GM18505 (cell line): ENCODE measurements around the gene SPEF2.

Source experiments
- ATAC-seq: cut with Tn5 transposase; IDR thresholded peaks from one replicate; pipeline ENCODE4 v1.9.1; 2021; ENCODE audit not compliant: unreplicated experiment
- POLR2A ChIP-seq: IDR thresholded peaks from 4 replicates; pipeline ENCODE4 v1.6.1; 2011; ENCODE audit warnings: borderline replicate concordance; ENCODE audit not compliant: insufficient read depth, insufficient read length; ENCODE audit errors: extremely low read depth

Gene SPEF2

GRCh38 chr5:35672995-35673394 is 55.3 kb downstream of the SPEF2 start:
- ATAC-seq = no peak
- TF ChIP-seq POLR2A = no peak

DNA sequence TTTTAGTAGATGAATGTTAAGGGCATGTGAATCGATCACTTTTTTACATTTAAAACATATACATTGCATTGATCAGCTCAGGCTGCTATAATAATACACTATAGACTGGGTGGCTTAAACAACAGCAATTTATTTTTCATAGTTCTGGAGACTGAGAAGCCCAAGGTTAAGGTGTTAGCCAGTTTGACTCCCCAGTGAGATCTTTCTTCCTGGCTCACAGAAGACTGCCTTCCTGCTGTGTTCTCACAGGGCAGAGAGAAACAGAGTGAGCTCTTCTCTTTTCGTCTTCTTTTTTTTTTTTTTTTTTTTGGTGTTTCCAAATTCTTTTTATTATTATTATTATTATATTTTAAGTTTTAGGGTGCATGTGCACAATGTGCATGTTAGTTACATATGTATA is 56.4 kb downstream of the SPEF2 start:
- no peak for ATAC-seq
- no peak for TF ChIP-seq POLR2A

DNA sequence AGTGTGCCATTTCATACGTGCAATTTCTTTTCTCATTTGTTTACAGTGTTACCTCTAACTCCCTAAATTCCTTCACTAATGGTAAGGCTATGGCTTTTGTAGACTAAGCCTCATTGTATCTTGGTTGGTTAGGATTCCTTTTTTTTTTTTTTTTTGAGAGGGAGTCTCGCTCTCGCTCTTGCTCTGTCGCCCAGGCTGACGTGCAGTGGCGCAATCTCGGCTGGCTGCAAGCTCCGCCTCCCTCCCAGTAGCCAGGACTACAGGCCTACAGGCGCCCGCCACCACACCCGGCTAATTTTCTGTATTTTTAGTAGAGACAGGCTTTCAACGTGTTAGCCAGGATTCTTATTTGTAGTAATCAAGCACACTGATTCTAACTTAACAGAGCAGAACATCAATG is 57.7 kb downstream of the SPEF2 start:
- no peak for ATAC-seq
- no peak for TF ChIP-seq POLR2A

DNA sequence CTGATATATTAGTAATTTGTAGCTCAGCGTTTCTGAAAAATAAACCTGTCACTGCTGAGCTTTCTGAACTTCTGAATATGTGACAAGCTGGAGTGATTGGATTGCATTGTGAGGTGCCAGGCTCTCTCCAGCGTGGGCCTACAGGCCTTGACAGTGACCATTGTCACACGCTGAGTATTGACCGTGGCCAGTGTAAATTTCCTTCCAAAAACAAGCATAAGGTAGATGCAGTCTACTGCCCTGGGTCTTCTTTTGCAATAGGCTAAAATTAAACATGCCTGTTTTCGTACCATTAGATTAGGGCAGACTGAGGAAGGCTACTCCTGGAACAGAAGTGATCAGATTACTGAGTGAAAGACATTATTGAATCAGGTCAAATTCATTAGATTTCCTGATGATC is 60.2 kb downstream of the SPEF2 start:
- no peak for TF ChIP-seq POLR2A
- ATAC-seq = no peak

DNA sequence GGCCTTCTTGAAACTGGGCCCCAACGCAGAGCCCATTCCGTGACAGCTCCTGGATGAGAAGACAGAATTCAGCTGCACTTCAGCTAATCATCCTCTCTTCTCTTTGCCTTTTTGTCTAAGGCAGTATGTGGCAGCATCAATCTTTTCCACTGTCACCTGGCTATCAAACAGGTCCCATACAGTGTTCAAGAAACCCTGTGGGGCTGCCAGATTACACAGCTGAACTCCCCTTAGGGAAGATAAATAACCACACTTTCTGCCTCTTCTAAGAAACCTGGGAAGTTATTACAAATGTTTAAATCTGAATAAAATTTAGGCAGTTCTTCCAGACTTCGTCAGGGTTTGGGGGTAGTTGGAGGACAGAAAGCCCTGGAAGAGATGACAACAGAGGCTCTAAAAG is 61.0 kb downstream of the SPEF2 start:
- no peak for ATAC-seq
- no peak for TF ChIP-seq POLR2A

DNA sequence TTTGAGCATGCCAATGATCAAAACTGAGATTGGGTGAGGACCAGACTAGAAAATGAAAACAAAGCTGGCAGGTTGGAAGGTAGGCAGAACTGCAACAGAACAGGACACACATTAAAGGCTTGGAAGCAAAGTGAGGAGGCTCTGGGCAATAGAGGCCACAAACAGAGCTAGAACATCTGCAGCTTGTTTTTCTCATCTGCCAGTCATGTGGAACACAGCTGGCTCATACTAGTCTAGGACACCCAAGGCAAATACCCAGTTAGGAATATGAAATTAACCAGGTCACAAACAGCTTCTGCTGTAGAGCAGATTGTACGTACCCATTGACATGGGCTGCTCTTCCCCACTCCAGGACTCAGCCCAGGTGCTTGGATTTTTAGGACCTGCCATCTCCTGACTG is 61.7 kb downstream of the SPEF2 start:
- TF ChIP-seq POLR2A = no peak
- ATAC-seq = no peak

DNA sequence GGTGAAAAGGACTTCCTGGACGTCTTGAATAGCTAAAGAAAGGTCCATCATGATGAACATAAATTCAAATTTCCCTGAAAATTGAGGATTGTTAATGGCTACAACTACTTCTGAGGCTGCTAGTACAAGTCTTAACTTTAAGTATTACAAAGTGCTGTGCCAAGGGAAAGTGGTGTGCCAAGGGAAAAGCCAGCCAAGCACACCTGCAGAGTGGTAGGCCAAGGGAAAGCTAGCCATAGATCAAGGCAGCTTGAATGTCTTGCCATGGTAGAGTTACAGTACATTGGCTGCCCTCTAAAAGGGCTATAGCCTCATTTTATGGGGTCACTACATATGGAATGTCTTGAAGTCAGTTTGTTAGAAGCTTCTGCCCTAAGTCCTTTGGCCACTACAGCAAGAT is 64.2 kb downstream of the SPEF2 start:
- TF ChIP-seq POLR2A = no peak
- ATAC-seq = no peak

DNA sequence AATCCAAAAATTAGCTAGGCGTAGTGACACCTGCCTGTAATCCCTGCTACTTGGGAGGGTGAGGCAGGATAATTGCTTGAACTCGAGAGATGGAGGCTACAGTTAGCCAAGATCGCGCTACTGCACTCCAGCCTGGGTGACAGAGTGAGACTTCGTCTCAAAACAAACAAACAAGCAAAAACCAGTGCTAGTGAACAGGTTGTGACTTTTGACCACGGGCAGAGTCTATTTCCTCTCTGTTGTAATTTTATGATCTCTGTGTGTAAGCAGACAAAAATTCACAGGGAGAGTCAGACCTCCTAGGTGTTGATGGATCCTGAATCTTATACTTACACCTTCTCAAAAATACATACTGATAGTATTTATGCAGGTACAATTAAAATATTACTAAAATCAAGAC is 65.8 kb downstream of the SPEF2 start:
- no peak for ATAC-seq
- TF ChIP-seq POLR2A = no peak

DNA sequence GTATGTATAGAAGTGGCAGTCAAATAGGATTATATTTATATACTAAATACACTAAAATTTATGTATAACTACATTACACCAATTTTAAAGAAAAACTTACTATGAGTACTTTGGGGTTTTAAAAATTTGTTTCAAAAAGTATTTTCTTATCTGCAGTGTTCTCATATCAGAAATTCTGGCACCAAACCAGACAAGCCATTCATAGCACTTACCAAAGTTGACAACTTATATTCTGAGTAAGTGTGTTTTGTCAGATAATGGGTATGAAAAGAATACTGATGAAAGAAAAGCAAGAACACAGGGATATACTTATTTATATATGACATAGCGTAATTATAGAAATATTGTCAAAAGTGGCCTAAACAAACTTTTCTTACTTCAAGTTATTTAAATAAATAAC is 67.5 kb downstream of the SPEF2 start:
- no peak for TF ChIP-seq POLR2A
- no peak for ATAC-seq

- TF ChIP-seq POLR2A = no peak
- no peak for ATAC-seq
Measured at GRCh38 chr5:35687961-35688360, 70.3 kb downstream of the SPEF2 start.

- no peak for TF ChIP-seq POLR2A
- ATAC-seq = no peak
Measured at GRCh38 chr5:35694481-35694880, 76.8 kb downstream of the SPEF2 start.

DNA sequence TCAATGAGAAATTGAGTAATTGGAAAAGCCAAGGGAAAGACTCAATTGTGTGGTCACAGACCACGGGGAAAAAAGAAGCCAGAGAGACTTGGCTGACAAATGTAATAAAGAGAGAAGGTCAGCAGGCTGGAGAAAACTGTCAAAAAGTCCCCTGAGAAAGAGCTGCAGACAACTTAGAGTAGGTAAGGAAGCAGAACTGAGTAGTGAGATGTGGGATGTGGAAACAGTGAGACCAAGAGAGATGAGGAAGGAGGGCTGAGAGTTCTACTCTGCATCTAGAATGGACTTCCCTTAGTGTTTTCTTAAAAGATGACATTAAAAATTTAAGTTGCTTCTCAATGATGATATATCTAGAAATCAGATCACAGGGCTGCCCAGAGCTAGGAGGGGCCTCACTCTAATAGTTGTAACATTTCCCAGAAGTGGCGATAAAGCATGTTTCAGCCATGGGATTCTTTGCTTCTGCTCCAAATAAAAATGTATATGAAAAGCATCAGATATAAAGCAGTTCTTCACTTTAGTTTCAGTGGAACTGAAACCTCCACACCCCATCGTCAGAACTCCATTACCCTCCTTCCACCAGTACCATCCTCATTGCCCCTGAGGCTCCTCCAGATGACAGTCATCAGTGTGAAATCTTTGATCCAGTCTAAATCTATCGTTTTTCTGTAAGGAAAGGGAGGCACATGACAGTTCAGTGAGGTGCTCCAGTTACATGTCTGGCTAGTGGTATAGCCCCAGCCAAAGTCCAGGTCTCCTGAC is 80.6 kb downstream of the SPEF2 start:
- ATAC-seq = no peak

GRCh38 chr5:35707659-35708058 is 90.0 kb downstream of the SPEF2 start:
- no peak for TF ChIP-seq POLR2A
- ATAC-seq = no peak

More for the DNA sequence above, 80.6 kb downstream of the SPEF2 start:
- TF ChIP-seq POLR2A = no peak

DNA sequence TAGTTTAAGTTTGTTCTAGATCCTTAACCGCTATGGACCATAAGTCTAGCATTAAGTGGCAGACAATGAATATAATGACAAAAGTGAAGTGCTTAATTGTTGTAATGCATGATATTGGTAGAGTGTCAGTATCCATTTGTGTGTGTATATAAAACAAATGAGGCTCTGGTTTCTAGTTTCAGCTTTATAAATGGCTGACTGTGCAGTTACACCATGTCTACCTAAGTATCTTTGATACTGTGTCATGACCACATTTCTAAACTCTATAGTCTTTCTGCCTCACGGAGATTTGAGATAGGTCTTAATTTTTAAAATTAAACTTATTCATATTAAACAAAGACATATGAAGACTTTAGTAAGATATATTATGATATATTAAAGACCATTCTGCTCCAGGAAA is 92.0 kb downstream of the SPEF2 start:
- ATAC-seq = no peak
- TF ChIP-seq POLR2A = no peak

DNA sequence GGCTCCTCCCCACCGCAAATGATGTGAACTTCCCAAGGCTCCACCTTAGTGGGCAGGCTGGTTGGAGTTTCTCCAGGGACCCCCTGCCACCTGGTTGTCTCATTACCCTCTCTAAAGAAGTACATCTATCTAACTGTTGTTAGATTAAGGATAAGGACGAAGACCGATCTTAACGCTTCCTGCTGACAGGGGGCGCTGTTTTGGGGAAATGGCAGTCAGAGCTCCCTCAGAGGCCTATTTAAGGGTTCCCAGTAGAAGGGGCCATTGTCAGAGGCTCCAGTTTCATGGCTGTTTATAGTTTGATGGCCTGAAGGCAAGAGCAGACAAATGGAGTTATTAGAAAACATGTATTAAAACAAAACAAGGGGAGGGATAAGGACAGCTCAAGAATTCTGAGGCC is 100.1 kb downstream of the SPEF2 start:
- no peak for ATAC-seq
- TF ChIP-seq POLR2A = no peak
